K562 (cell line): ENCODE data around the gene DNAAF1. TPM values are rescaled to one million over a fixed set of nuclear protein-coding genes. Genes with fewer than 3 reads are reported as not detected.

Source experiments
- DEAF1 ChIP-seq: fragments of 450-650 bp; formaldehyde crosslinking; IDR thresholded peaks from 2 replicates; pipeline ENCODE4 v1.4.0; 2020; ENCODE audit warnings: mild to moderate bottlenecking, moderate library complexity
- E2F4 ChIP-seq: sonication (generic); formaldehyde crosslinking; IDR thresholded peaks from 2 replicates; pipeline ENCODE4 v1.8.0; 2022; ENCODE audit warnings: mild to moderate bottlenecking, low read depth, missing genetic modification reagents
- E2F5 ChIP-seq: sonication (generic); formaldehyde crosslinking; IDR thresholded peaks from 2 replicates; pipeline ENCODE4 v1.8.0; 2022; ENCODE audit warnings: mild to moderate bottlenecking, missing genetic modification reagents
- FOXJ3 ChIP-seq: sonication (generic); formaldehyde crosslinking; IDR thresholded peaks from 2 replicates; pipeline ENCODE4 v1.4.0; 2020; ENCODE audit warnings: mild to moderate bottlenecking, missing genetic modification reagents
- MAX ChIP-seq: sonication (generic); formaldehyde crosslinking; IDR thresholded peaks from 2 replicates; pipeline ENCODE4 v1.9.0; 2022; ENCODE audit warnings: mild to moderate bottlenecking, missing genetic modification reagents
- MYBL2 ChIP-seq, 2 experiments: fragments of 450-650 bp in 1 of 2; sonication (generic) in 1 of 2; formaldehyde crosslinking in 1 of 2; IDR thresholded peaks; 2 replicates each; pipeline versions ENCODE4 v1.6.1 to v1.8.1; 2017 to 2022; ENCODE audit warnings: borderline replicate concordance in 1 of 2, inconsistent platforms in 1 of 2, low read depth in 1 of 2, mild to moderate bottlenecking in 1 of 2, missing genetic modification reagents in 1 of 2, moderate library complexity in 1 of 2
- NFATC3 ChIP-seq: fragments of 450-650 bp; IDR thresholded peaks from 2 replicates; pipeline ENCODE4 v1.6.1; 2017; ENCODE audit warnings: mild to moderate bottlenecking
- PHF20 ChIP-seq: fragments of 450-650 bp; IDR thresholded peaks from 2 replicates; pipeline ENCODE4 v1.6.1; 2018; ENCODE audit not compliant: partially characterized antibody
- THRA ChIP-seq: fragments of 450-650 bp; IDR thresholded peaks from 2 replicates; pipeline ENCODE4 v1.6.1; 2017; ENCODE audit warnings: mild to moderate bottlenecking, moderate library complexity
- USF2 ChIP-seq: sonication (generic); formaldehyde crosslinking; IDR thresholded peaks from 2 replicates; pipeline ENCODE4 v1.5.0; 2020; ENCODE audit warnings: missing genetic modification reagents
- ZFX ChIP-seq: sonication (generic); formaldehyde crosslinking; IDR thresholded peaks from 2 replicates; pipeline ENCODE4 v1.8.0; 2022; ENCODE audit warnings: mild to moderate bottlenecking, missing genetic modification reagents, moderate library complexity
- ZNF124 ChIP-seq: sonication (generic); formaldehyde crosslinking; IDR thresholded peaks from 2 replicates; pipeline ENCODE4 v1.8.1; 2022; ENCODE audit warnings: missing genetic modification reagents
- ZNF263 ChIP-seq: sonication (generic); formaldehyde crosslinking; IDR thresholded peaks from 2 replicates; pipeline ENCODE4 v1.8.0; 2022; ENCODE audit warnings: mild to moderate bottlenecking, missing genetic modification reagents, borderline replicate concordance
- ZNF830 ChIP-seq: fragments of 250-450 bp; sonication (Bioruptor Pico); IDR thresholded peaks from 2 replicates; pipeline ENCODE4 v1.5.0; 2021; ENCODE audit warnings: mild to moderate bottlenecking
- polyA plus RNA-seq, 8 experiments: library from polyadenylated mRNA; depleted of rRNA in 4 of 8; stranded (reverse) in 5 of 8; unstranded in 3 of 8; fragments of >200 nt; fragmentation: Nextera tagmentation in 2 of 8; fragmentation: Illumina TruSeq in 1 of 8; extraction: Ambion mirVana in 2 of 8; extraction: Trizol in 1 of 8; gene quantifications; 2 replicates each; pipeline versions ENCODE4 v1.2.1 to v1.2.3, GENCODE V29; 2011 to 2014; ENCODE audit warnings: inconsistent platforms in 1 of 8, missing spikeins in 1 of 8
- total RNA-seq, 7 experiments: library from RNA; depleted of rRNA in 6 of 7; stranded (reverse); fragments of >200 nt in 6 of 7; fragmentation: Illumina TruSeq in 2 of 7; extraction: Trizol in 2 of 7; gene quantifications; 2 replicates each; pipeline versions ENCODE4 v1.2.1 to v1.2.3, GENCODE V29; 2011 to 2021; ENCODE audit warnings: low replicate concordance in 1 of 7
- TF ChIP-seq, protein P1 (sequence below): fragments of 250-450 bp; sonication (Bioruptor Pico); IDR thresholded peaks from 2 replicates; pipeline ENCODE4 v1.4.0; 2020
- TF ChIP-seq, protein P2 (sequence below): fragments of 250-450 bp; sonication (Bioruptor Pico); IDR thresholded peaks from 2 replicates; pipeline ENCODE4 v1.8.0; 2021; ENCODE audit warnings: borderline replicate concordance, mild to moderate bottlenecking, moderate library complexity; ENCODE audit not compliant: poor library complexity, severe bottlenecking
- TF ChIP-seq, protein P3 (sequence below): conservative IDR thresholded peaks from 2 replicates; pipeline ENCODE4 v1.6.1; 2011; ENCODE audit warnings: low read depth, mild to moderate bottlenecking, low read length; ENCODE audit not compliant: control insufficient read depth

Gene DNAAF1
- total and polyA plus RNA-seq, 9 of the 15 experiments (the other 6 are each of a cell fraction or from before 2014, with no cell fraction given): 0.01 TPM; not detected in 8

- TF ChIP-seq ZNF830: no peak
- TF ChIP-seq NFATC3: no peak
- peak; percentile 62 for TF ChIP-seq MAX (CRISPR knock-in tag)
- TF ChIP-seq, protein P1, sequence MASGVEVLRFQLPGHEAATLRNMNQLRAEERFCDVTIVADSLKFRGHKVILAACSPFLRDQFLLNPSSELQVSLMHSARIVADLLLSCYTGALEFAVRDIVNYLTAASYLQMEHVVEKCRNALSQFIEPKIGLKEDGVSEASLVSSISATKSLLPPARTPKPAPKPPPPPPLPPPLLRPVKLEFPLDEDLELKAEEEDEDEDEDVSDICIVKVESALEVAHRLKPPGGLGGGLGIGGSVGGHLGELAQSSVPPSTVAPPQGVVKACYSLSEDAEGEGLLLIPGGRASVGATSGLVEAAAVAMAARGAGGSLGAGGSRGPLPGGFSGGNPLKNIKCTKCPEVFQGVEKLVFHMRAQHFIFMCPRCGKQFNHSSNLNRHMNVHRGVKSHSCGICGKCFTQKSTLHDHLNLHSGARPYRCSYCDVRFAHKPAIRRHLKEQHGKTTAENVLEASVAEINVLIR (CRISPR knock-in tag): no peak
- no peak for TF ChIP-seq ZNF124 (CRISPR knock-in tag)
- TF ChIP-seq, protein P2, sequence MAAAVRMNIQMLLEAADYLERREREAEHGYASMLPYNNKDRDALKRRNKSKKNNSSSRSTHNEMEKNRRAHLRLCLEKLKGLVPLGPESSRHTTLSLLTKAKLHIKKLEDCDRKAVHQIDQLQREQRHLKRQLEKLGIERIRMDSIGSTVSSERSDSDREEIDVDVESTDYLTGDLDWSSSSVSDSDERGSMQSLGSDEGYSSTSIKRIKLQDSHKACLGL (CRISPR knock-in tag): no peak
- no peak for TF ChIP-seq ZNF263 (CRISPR knock-in tag)
- no peak for TF ChIP-seq E2F4 (CRISPR knock-in tag)
- no peak for TF ChIP-seq THRA
- no peak for TF ChIP-seq FOXJ3 (CRISPR knock-in tag)
- TF ChIP-seq MYBL2 (IDR thresholded peaks at IDR 0.05; ENCODE audit: low read depth): no peak
- TF ChIP-seq MYBL2 (CRISPR knock-in tag; IDR thresholded peaks at IDR 0.05; ENCODE audit: borderline replicate concordance): no peak
- peak; percentile 48 for TF ChIP-seq USF2 (CRISPR knock-in tag)
- TF ChIP-seq, protein P3, sequence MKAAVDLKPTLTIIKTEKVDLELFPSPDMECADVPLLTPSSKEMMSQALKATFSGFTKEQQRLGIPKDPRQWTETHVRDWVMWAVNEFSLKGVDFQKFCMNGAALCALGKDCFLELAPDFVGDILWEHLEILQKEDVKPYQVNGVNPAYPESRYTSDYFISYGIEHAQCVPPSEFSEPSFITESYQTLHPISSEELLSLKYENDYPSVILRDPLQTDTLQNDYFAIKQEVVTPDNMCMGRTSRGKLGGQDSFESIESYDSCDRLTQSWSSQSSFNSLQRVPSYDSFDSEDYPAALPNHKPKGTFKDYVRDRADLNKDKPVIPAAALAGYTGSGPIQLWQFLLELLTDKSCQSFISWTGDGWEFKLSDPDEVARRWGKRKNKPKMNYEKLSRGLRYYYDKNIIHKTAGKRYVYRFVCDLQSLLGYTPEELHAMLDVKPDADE: no peak
- TF ChIP-seq DEAF1 (CRISPR knock-in tag): peak; percentile 61; the same call in 1 of the 2 replicates
- no peak for TF ChIP-seq PHF20
- TF ChIP-seq E2F5: no peak
- TF ChIP-seq ZFX (CRISPR knock-in tag): no peak
Observed at GRCh38 chr16:84175350-84176081, 30.4 kb downstream of the DNAAF1 start (continued).
